Upper lobe of left lung (tissue), 6 donors: ENCODE results near the gene LARP7. TPM values are rescaled to one million over a fixed set of nuclear protein-coding genes. Genes with fewer than 3 reads are reported as not detected.
"Not testable (repeated sequence)": the region's sequence is repeated elsewhere in the genome, so short reads cannot be mapped to it uniquely, and the experiment has no call there.

Experiments
- ATAC-seq, 2 donors: fragments of 200-7000 bp; cut with Tn5 transposase; one replicate each; pipeline ENCODE4 v1.9.1; 2022; ENCODE audit warnings: mild to moderate bottlenecking in 2 of 2, moderate library complexity in 2 of 2; ENCODE audit not compliant: low FRiP score in 2 of 2
- DNase-seq, 2 donors: peaks; one replicate each; pipeline ENCODE4 v3.0.0-alpha.2; 2019 to 2020
- H3K27ac ChIP-seq, 4 donors: fragments of 200-600 bp; sonication (generic); one replicate each; pipeline ENCODE4 v1.5.1; 2016 to 2019
- H3K27me3 ChIP-seq, 4 donors: fragments of 200-600 bp; sonication (generic); one replicate each; pipeline ENCODE4 v1.5.1; 2017 to 2019
- H3K36me3 ChIP-seq, 4 donors: fragments of 200-600 bp; sonication (generic); one replicate each; pipeline ENCODE4 v1.5.1; 2016 to 2019
- H3K4me1 ChIP-seq, 4 donors: fragments of 200-600 bp; sonication (generic); one replicate each; pipeline ENCODE4 v1.5.1; 2018 to 2019
- H3K4me3 ChIP-seq, 4 donors: fragments of 200-600 bp; sonication (generic); one replicate each; pipeline ENCODE4 v1.5.1; 2017 to 2019; ENCODE audit warnings: mild to moderate bottlenecking in 2 of 4, moderate library complexity in 1 of 4
- H3K9me3 ChIP-seq, 4 donors: fragments of 200-600 bp; sonication (generic); one replicate each; pipeline ENCODE4 v1.5.1; 2018 to 2019
- EP300 ChIP-seq, 4 donors: sonication (generic); formaldehyde crosslinking; IDR thresholded peaks; one replicate each; pipeline ENCODE4 v1.5.1; 2017; ENCODE audit warnings: antibody characterized with exemption in 4 of 4, control low read depth in 2 of 4
- POLR2A ChIP-seq, 4 donors: fragments of 450-650 bp; IDR thresholded peaks; one replicate each; pipeline ENCODE4 v1.5.1; 2016 to 2017; ENCODE audit warnings: antibody characterized with exemption in 4 of 4, mild to moderate bottlenecking in 2 of 4
- POLR2AphosphoS5 ChIP-seq, 2 donors: sonication (generic); formaldehyde crosslinking; IDR thresholded peaks; one replicate each; pipeline ENCODE4 v1.5.1; 2017; ENCODE audit warnings: antibody characterized with exemption in 2 of 2
- WGBS, 2 donors: methylation state at CpG; one replicate each; pipeline ENCODE4 v1.1.5; 2017 to 2018; 5-methylcytosine and 5-hydroxymethylcytosine counted together
- total RNA-seq, 6 donors: library from RNA; depleted of rRNA in 4 of 6; stranded (reverse); fragments of >200 nt in 4 of 6; gene quantifications; one replicate each; pipeline versions ENCODE4 v1.1.0 to v1.2.1, GENCODE V29; 2016 to 2021
- TF ChIP-seq, protein P1 (sequence below), 6 experiments: fragments of 450-650 bp in 4 of 6; fragments of 200-600 bp in 2 of 6; sonication (generic) in 2 of 6; IDR thresholded peaks; one replicate each; pipeline ENCODE4 v1.5.1; 2016 to 2019; ENCODE audit warnings: antibody characterized with exemption in 6 of 6
- donor health status: DM: no; HTN: no; CAD: no; lungs with moderate emphysema.
- donor health status: DM: no; HTN: yes; CAD: no; lungs with severe emphysema.

The LARP7 gene
- total RNA-seq, 6 donors from 2014 or later: 27.8 to 46.0 (median 28.4) TPM

DNA sequence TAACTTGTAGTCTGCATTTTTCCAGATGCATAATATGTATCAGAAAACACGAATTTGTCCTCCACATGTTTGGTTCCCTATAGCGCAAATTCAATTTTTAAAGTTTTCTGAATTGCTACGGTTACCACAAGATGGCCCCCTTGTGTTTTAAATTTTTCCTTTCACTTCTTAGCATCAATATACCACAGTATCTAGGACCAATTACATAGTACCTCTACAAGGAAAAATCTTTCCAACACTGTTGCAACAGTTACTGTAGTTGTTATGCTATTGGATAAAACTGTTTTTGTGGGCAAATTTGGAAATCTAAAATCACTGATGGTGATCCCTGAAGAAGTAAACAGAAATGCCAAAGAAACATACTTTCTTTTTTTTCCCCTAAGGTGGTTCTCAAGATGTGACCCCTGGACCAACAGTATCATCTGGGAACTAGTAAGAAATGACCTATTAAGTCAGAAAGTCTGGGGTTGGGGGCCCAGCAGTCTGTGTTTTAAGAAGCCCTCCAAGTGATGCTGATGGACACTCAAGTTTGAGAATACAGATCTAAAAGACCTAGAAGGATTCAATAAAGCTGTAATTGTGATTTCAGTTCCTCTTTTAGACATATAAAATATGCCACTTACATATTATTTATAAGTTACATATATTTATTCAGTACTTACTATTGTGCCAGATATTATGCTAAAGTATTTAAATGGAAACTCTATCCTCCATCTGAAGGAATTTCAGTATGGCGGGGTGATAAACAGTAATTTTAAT is 3.3 kb upstream of the LARP7 start:
- no peaks in the 10 kb centered on the region for H3K27me3 ChIP-seq
- H3K4me1 ChIP-seq: peaks cover 13 to 19% (median 17%) of the 10 kb centered on the region in 4 donors
- DNase-seq: no peak
- TF ChIP-seq POLR2A (IDR thresholded peaks at IDR 0.05) (no peak), POLR2AphosphoS5 (IDR thresholded peaks at IDR 0.05) (no peak), EP300 (IDR thresholded peaks at IDR 0.05) (no peak)
- TF ChIP-seq, protein P1, sequence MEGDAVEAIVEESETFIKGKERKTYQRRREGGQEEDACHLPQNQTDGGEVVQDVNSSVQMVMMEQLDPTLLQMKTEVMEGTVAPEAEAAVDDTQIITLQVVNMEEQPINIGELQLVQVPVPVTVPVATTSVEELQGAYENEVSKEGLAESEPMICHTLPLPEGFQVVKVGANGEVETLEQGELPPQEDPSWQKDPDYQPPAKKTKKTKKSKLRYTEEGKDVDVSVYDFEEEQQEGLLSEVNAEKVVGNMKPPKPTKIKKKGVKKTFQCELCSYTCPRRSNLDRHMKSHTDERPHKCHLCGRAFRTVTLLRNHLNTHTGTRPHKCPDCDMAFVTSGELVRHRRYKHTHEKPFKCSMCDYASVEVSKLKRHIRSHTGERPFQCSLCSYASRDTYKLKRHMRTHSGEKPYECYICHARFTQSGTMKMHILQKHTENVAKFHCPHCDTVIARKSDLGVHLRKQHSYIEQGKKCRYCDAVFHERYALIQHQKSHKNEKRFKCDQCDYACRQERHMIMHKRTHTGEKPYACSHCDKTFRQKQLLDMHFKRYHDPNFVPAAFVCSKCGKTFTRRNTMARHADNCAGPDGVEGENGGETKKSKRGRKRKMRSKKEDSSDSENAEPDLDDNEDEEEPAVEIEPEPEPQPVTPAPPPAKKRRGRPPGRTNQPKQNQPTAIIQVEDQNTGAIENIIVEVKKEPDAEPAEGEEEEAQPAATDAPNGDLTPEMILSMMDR (IDR thresholded peaks at IDR 0.05): peak in 2 of 6 experiments; percentile 17 to 18
- no peak overlapping the region for H3K27ac ChIP-seq
- no peak overlapping the region for H3K4me3 ChIP-seq
- H3K36me3 ChIP-seq: peaks cover 0 to 8% (median 0%) of the 10 kb centered on the region in 4 donors
- no peak for ATAC-seq
- 35 to 37% methylated on average over 4 of the region's 4 CpGs for WGBS, 2 donors
- no peaks in the 10 kb centered on the region for H3K9me3 ChIP-seq

DNA sequence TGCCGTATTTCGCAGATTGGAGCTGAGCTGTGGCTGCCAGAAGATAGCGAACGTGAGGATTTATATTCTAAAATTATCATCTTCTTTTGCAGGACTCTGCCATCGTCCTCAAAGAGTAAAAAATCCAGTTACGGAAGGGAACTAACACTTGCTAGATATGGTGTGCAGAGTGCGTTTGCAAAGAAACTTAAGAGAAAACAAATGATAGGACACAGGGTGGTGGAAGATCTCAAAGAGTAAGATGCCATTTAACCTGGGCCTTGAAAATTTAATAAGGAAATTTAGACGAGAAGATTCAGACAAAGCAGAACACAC is 566 bp downstream of the LARP7 start:
- H3K27ac ChIP-seq: peak overlapping the region; percentile 93 to 97 (median 96)
- TF ChIP-seq POLR2AphosphoS5 (IDR thresholded peaks at IDR 0.05) (no peak), EP300 (IDR thresholded peaks at IDR 0.05) (peak in 1 of 4 donors; percentile 1), POLR2A (IDR thresholded peaks at IDR 0.05) (peak in 1 of 4 donors; percentile 29)
- TF ChIP-seq, protein P1 (IDR thresholded peaks at IDR 0.05): peak in 1 of 6 experiments; percentile 10
- peak overlapping the region; percentile 39 to 76 (median 62) for H3K4me3 ChIP-seq
- peaks cover 0 to 7% (median 0%) of the 10 kb centered on the region in 4 donors for H3K36me3 ChIP-seq
- 0 to 1% methylated on average over 8 of the region's 8 CpGs for WGBS, 2 donors
- no peaks in the 10 kb centered on the region for H3K27me3 ChIP-seq
- DNase-seq (no peak), ATAC-seq (no peak)
- peaks cover 15 to 27% (median 18%) of the 10 kb centered on the region in 4 donors for H3K4me1 ChIP-seq
- H3K9me3 ChIP-seq: no peaks in the 10 kb centered on the region

DNA sequence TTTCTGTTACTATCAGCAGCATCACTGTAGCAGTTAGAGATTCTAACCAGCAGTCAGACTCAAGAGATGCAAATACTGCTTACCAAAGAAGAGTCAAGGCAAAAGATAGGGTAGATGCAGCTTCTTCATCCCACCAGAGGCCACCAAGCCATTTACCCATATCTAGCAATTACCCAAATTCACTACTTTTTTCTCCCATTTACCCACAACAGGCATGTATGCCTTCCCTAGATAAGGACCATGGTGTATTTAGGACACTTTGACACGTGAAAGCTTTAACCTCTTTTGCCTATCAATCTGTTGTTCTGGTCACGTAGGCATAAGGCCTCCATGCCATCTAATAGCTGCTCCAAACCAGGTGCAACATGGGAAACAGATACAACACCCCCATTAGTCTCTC is 5.6 kb downstream of the LARP7 start:
- DNase-seq (no peak), ATAC-seq (no peak)
- no peak overlapping the region for H3K27ac ChIP-seq
- WGBS, 2 donors: 88 to 91% methylated on average over 2 of the region's 2 CpGs
- no peaks in the 10 kb centered on the region for H3K9me3 ChIP-seq
- no peaks in the 10 kb centered on the region for H3K27me3 ChIP-seq
- H3K36me3 ChIP-seq: peaks cover 25 to 37% (median 26%) of the 10 kb centered on the region in 4 donors
- peaks cover 8 to 20% (median 12%) of the 10 kb centered on the region in 4 donors for H3K4me1 ChIP-seq
- no peak overlapping the region for H3K4me3 ChIP-seq
- TF ChIP-seq, protein P1 (IDR thresholded peaks at IDR 0.05): no peak
- no peak for TF ChIP-seq POLR2A (IDR thresholded peaks at IDR 0.05)
- no peak for TF ChIP-seq POLR2AphosphoS5 (IDR thresholded peaks at IDR 0.05)
- TF ChIP-seq EP300 (IDR thresholded peaks at IDR 0.05): no peak

DNA sequence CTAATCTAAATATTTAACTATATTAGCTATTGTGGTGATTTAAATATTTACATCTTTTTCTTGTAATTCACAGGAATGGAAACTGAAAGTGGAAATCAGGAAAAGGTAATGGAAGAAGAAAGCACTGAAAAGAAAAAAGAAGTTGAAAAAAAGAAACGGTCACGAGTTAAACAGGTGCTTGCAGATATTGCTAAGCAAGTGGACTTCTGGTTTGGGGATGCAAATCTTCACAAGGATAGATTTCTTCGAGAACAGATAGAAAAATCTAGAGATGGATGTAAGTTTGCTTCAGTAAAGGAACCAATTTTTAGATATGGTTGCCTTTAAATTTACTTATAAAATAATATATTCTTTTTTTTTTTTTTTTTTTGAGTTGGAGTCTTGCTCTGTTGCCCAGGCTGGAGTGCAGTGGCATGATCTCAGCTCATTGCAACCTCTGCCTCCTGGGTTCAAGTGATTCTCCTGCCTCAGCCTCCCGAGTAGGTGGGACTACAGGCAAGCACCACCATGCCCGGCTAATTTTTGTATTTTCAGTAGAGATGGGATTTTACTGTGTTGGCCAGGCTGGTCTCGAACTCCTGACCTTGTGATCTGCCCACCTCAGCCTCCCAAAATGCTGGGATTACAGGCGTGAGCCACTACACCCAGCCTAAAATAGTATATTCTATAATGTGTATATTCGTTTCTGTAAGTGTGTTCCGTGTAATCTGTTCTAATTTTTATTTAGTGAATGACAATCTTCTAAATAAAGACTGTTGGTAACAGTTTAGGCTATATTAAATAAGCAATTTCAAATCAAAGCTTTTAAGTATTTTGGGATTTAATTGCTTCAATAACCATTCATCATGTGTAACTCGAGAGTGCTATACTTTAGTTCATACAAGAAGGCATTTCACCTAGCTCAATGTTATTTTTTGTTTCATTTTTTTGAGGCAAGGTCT is 7.9 kb downstream of the LARP7 start:
- ATAC-seq, H3K4me3 ChIP-seq, H3K4me1 ChIP-seq, H3K27ac ChIP-seq, H3K27me3 ChIP-seq, H3K9me3 ChIP-seq, DNase-seq: not testable (repeated sequence)
- WGBS, 2 donors: 84 to 89% methylated on average over 10 of the region's 10 CpGs
- H3K36me3 ChIP-seq: peaks cover 38 to 61% (median 43%) of the 10 kb centered on the region in 4 donors
